ENCODE data around the gene GAL3ST2. TPM values are rescaled to one million over a fixed set of nuclear protein-coding genes. Genes with fewer than 3 reads are reported as not detected.

The GAL3ST2 gene
- total and polyA plus RNA-seq, 2 of the 8 experiments (the other 6 are each of a cell fraction or from before 2014, with no cell fraction given): not detected

GRCh38 chr2:241746084-241746483 lies 30.5 kb upstream of the GAL3ST2 start:
- H3K56ac ChIP-seq (replicated peaks; ENCODE audit: insufficient read length, low read depth, low read length): no peak overlapping the region
- no peaks in the 10 kb centered on the region for H3K79me1 ChIP-seq (ENCODE audit: low read depth, low read length)
- 89% methylated on average over 4 of the region's 4 CpGs; no CpG with 5 or more reads in 1 of the 2 experiments for WGBS, 2 experiments (ENCODE audit: extremely low coverage in 1 of 2, insufficient coverage in 1 of 2, insufficient read length in 1 of 2, insufficient replicate concordance in 2 of 2, low coverage in 1 of 2, low lambda C conversion rate in 2 of 2, missing lambda C conversion rate in 1 of 2)
- no peak overlapping the region for H4K8ac ChIP-seq (ENCODE audit: extremely low read depth, insufficient read depth, low read length)
- H3K23ac ChIP-seq (ENCODE audit: insufficient read length): no peak overlapping the region
- no peak overlapping the region for H3K27ac ChIP-seq (ENCODE audit: low read depth, low read length)
- H3K18ac ChIP-seq (ENCODE audit: extremely low read depth, low read length): no peak overlapping the region
- H3K23me2 ChIP-seq (ENCODE audit: low read depth, low read length): no peaks in the 10 kb centered on the region
- DNase-seq (ENCODE audit: low read depth in 1 of 2, low spot score in 2 of 2) (no peak), FAIRE-seq (no peak)
- peaks cover 0 to 4% (median 0%) of the 10 kb centered on the region in 4 experiments; a peak in 3 of 8 replicates for H3K36me3 ChIP-seq (ENCODE audit: control insufficient read depth in 2 of 4, insufficient read depth in 4 of 4, low read length in 3 of 4)
- no peak overlapping the region for H2BK120ac ChIP-seq (replicated peaks; ENCODE audit: low read depth, low read length)
- H2AFZ ChIP-seq (ENCODE audit: low read length): no peak overlapping the region
- ChIA-PET CTCF (ENCODE audit: partially characterized antibody) (interaction anchor here (1.5 kb wide), 1 partner anchor 12 kb away, joined by 6 read pairs; the partner anchor contains the start of gene D2HGDH), POLR2A (ENCODE audit: partially characterized antibody) (interaction anchor here (0.6 kb wide), 1 partner anchor 12 kb away, joined by 3 read pairs; no protein-coding TSS in a partner anchor)
- H2BK15ac ChIP-seq (ENCODE audit: low read length): no peak overlapping the region
- no peaks in the 10 kb centered on the region for H3K9me3 ChIP-seq (ENCODE audit: insufficient read depth in 2 of 2, low read depth in 1 of 2, low read length in 1 of 2)
- H3K27me3 ChIP-seq (replicated peaks in 1 of 4; ENCODE audit: control insufficient read depth in 3 of 4, extremely low read depth in 1 of 4, insufficient read depth in 3 of 4, low read length in 3 of 4): no peaks in the 10 kb centered on the region
- H2BK12ac ChIP-seq (ENCODE audit: low read depth, low read length): no peak overlapping the region
- H3K14ac ChIP-seq (ENCODE audit: insufficient read length): no peak overlapping the region
- no peaks in the 10 kb centered on the region for H3K79me2 ChIP-seq (ENCODE audit: control insufficient read depth in 1 of 2, insufficient read depth in 2 of 2, low read length in 2 of 2)
- H4K5ac ChIP-seq (ENCODE audit: insufficient read length, low read depth, low read length): no peak overlapping the region
- H3K9ac ChIP-seq (replicated peaks in 1 of 4; ENCODE audit: extremely low read depth in 1 of 4, low read depth in 3 of 4, low read length in 3 of 4): no peak overlapping the region
- no peak overlapping the region for H3K4me2 ChIP-seq (ENCODE audit: insufficient read depth in 1 of 2, low read depth in 2 of 2, low read length in 2 of 2)
- H3K4me3 ChIP-seq (ENCODE audit: extremely low read depth in 1 of 4, insufficient read depth in 2 of 4, low read depth in 3 of 4, low read length in 4 of 4): no peak overlapping the region
- no peak overlapping the region for H3K4ac ChIP-seq (replicated peaks; ENCODE audit: insufficient read length, low read depth, low read length)
- H2AK5ac ChIP-seq (ENCODE audit: low read depth, low read length): no peak overlapping the region
- no peaks in the 10 kb centered on the region for H3K4me1 ChIP-seq (replicated peaks in 1 of 4; ENCODE audit: control insufficient read depth in 3 of 4, insufficient read depth in 4 of 4, low read length in 3 of 4)
- H2BK5ac ChIP-seq (ENCODE audit: low read depth, low read length): no peak overlapping the region
- peaks cover 0 to 3% of the 10 kb centered on the region in 2 experiments for H4K20me1 ChIP-seq (replicated peaks in 1 of 2; ENCODE audit: control insufficient read depth in 1 of 2, insufficient read depth in 2 of 2, low read length in 2 of 2)
- no peak overlapping the region for H2BK20ac ChIP-seq (ENCODE audit: low read length)
- no peak overlapping the region for H4K91ac ChIP-seq (replicated peaks; ENCODE audit: insufficient read length, low read length)
- TF ChIP-seq SP4 (IDR thresholded peaks at IDR 0.05; ENCODE audit: low read length): no peak
- TF ChIP-seq, protein P1, sequence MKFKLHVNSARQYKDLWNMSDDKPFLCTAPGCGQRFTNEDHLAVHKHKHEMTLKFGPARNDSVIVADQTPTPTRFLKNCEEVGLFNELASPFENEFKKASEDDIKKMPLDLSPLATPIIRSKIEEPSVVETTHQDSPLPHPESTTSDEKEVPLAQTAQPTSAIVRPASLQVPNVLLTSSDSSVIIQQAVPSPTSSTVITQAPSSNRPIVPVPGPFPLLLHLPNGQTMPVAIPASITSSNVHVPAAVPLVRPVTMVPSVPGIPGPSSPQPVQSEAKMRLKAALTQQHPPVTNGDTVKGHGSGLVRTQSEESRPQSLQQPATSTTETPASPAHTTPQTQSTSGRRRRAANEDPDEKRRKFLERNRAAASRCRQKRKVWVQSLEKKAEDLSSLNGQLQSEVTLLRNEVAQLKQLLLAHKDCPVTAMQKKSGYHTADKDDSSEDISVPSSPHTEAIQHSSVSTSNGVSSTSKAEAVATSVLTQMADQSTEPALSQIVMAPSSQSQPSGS (IDR thresholded peaks at IDR 0.05; ENCODE audit: low read length): no peak
- TF ChIP-seq, protein P2, sequence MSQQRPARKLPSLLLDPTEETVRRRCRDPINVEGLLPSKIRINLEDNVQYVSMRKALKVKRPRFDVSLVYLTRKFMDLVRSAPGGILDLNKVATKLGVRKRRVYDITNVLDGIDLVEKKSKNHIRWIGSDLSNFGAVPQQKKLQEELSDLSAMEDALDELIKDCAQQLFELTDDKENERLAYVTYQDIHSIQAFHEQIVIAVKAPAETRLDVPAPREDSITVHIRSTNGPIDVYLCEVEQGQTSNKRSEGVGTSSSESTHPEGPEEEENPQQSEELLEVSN (IDR thresholded peaks at IDR 0.05): no peak
- TF ChIP-seq USF2 (IDR thresholded peaks at IDR 0.05; ENCODE audit: low read length): no peak
- no peak for TF ChIP-seq CTBP2 (IDR thresholded peaks at IDR 0.05; ENCODE audit: borderline replicate concordance, insufficient read depth, insufficient read length, low read length)
- TF ChIP-seq, protein P3, sequence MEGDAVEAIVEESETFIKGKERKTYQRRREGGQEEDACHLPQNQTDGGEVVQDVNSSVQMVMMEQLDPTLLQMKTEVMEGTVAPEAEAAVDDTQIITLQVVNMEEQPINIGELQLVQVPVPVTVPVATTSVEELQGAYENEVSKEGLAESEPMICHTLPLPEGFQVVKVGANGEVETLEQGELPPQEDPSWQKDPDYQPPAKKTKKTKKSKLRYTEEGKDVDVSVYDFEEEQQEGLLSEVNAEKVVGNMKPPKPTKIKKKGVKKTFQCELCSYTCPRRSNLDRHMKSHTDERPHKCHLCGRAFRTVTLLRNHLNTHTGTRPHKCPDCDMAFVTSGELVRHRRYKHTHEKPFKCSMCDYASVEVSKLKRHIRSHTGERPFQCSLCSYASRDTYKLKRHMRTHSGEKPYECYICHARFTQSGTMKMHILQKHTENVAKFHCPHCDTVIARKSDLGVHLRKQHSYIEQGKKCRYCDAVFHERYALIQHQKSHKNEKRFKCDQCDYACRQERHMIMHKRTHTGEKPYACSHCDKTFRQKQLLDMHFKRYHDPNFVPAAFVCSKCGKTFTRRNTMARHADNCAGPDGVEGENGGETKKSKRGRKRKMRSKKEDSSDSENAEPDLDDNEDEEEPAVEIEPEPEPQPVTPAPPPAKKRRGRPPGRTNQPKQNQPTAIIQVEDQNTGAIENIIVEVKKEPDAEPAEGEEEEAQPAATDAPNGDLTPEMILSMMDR (IDR thresholded peaks at IDR 0.05; ENCODE audit: control extremely low read depth in 1 of 3, insufficient read depth in 1 of 3, low read depth in 1 of 3, low read length in 3 of 3): no peak
- no peak for TF ChIP-seq RAD21 (IDR thresholded peaks at IDR 0.05 in 1 of 2, conservative IDR thresholded peaks at IDR 0.05 in 1 of 2; ENCODE audit: low read depth in 2 of 2, low read length in 2 of 2)

Data from H1 (cell line).